BE2C (cell line): ENCODE data around the gene TCERG1L.

ENCODE experiments used
- DNase-seq: peaks from one replicate; pipeline ENCODE4 v3.0.0-alpha.2; 2020
- H3K27me3 ChIP-seq: fragments of 250-450 bp; sonication (Bioruptor Pico); 2 replicates; pipeline ENCODE4 v1.5.1; 2020; ENCODE audit warnings: mild to moderate bottlenecking
- H3K36me3 ChIP-seq: fragments of 250-450 bp; sonication (Bioruptor Pico); 2 replicates; pipeline ENCODE4 v1.5.1; 2020; ENCODE audit warnings: mild to moderate bottlenecking
- H3K4me1 ChIP-seq: fragments of 250-450 bp; sonication (Bioruptor Pico); 2 replicates; pipeline ENCODE4 v1.5.1; 2020
- H3K4me3 ChIP-seq: 2 replicates; pipeline ENCODE4 v1.5.1; 2011; ENCODE audit warnings: low read depth, low read length
- H3K9me3 ChIP-seq: fragments of 250-450 bp; sonication (Bioruptor Pico); 2 replicates; pipeline ENCODE4 v1.5.1; 2020
- TF ChIP-seq, protein P1 (sequence below): IDR thresholded peaks from 2 replicates; pipeline ENCODE4 v1.5.1; 2012; ENCODE audit warnings: mild to moderate bottlenecking, low read depth, low read length

TCERG1L gene

DNA sequence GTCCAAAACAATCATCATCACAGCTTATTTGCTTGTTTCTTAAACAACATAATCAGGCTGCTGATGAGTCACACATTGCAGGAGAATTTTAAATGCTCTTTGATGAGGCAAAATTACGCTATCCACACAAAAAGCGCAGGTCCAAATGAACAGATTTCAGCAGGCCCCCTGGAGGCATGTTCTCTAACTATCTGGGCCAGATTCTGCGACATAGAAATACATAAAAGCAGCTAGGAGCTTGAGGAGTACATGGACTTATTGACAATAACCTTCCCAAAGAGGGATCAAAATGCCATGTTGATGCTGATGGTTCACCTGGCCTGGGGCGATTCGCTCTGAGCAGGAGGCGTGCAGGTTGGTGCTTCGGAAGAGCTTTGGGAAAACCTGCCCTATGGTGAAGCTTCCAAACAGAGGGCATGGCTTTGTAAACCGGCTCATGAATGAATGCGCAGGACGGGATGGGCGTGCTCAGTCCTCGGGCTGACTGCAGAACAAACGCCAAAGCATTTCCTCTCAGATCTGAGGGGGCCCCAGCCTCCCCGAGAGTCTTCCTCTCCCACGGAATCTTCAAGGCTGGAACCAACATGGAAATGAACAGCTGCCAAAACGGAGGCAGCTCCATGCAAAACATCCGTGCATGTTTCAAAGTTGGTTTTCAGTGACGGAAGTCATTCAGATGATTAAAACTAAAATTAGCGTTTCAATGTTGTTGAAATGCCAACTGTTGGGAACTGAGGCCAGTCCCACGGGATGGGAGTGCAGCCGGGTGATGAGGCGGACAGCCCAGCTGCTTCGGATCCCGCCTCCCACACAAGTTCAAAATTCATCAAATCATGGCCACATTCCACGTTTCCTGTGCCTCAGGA is 179.6 kb downstream of the TCERG1L start:
- Histone ChIP-seq H3K9me3 (no peaks in the 10 kb centered on the region), H3K4me1 (no peaks in the 10 kb centered on the region), H3K36me3 (no peaks in the 10 kb centered on the region), H3K4me3 (no peak overlapping the region), H3K27me3 (no peaks in the 10 kb centered on the region)
- DNase-seq = no peak
- TF ChIP-seq, protein P1, sequence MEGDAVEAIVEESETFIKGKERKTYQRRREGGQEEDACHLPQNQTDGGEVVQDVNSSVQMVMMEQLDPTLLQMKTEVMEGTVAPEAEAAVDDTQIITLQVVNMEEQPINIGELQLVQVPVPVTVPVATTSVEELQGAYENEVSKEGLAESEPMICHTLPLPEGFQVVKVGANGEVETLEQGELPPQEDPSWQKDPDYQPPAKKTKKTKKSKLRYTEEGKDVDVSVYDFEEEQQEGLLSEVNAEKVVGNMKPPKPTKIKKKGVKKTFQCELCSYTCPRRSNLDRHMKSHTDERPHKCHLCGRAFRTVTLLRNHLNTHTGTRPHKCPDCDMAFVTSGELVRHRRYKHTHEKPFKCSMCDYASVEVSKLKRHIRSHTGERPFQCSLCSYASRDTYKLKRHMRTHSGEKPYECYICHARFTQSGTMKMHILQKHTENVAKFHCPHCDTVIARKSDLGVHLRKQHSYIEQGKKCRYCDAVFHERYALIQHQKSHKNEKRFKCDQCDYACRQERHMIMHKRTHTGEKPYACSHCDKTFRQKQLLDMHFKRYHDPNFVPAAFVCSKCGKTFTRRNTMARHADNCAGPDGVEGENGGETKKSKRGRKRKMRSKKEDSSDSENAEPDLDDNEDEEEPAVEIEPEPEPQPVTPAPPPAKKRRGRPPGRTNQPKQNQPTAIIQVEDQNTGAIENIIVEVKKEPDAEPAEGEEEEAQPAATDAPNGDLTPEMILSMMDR = no peak

DNA sequence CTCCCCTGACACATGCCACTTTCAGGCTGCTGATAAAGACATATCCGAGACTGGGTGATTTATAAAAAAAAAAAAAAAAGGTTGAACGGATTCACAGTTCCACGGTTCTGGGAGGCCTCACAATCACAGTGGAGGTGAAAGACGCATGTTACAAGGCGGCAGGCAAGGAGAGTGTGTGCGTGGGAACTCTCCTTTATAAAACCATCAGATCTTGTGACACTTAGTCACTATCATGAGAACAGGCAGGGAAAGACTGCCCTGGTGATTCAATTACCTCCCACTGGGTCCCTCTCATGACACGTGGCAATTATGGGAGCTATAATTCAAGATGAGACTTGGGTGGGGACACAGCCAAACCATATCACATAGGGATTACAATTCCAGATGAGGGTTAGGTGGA is 181.5 kb downstream of the TCERG1L start:
- Histone ChIP-seq H3K9me3 (no peaks in the 10 kb centered on the region), H3K27me3 (no peaks in the 10 kb centered on the region), H3K4me3 (no peak overlapping the region), H3K4me1 (no peaks in the 10 kb centered on the region), H3K36me3 (no peaks in the 10 kb centered on the region)
- DNase-seq = no peak
- TF ChIP-seq, protein P1 = no peak

DNA sequence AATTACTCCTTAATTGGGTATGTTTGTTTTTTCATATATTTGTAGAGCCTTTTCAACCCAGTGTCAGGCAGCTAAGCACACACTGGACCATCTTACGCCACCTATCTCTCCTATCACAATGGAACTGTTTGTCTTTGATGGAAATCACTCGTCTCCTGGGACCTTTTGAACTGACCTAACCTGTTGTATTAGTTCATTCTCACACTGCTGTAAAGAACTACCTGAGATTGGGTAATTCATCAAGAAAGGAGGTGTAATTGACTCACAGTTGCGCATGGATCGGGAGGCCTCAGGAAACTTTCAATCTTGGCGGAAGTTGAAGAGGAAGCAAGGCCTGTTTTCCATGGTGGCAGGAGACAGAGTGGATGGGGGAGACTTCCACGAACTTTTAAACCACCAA is 182.0 kb downstream of the TCERG1L start:
- H3K27me3 ChIP-seq = no peaks in the 10 kb centered on the region
- TF ChIP-seq, protein P1 = no peak
- no peaks in the 10 kb centered on the region for H3K9me3 ChIP-seq
- H3K4me3 ChIP-seq = no peak overlapping the region
- no peaks in the 10 kb centered on the region for H3K36me3 ChIP-seq
- DNase-seq = no peak
- H3K4me1 ChIP-seq = no peaks in the 10 kb centered on the region

DNA sequence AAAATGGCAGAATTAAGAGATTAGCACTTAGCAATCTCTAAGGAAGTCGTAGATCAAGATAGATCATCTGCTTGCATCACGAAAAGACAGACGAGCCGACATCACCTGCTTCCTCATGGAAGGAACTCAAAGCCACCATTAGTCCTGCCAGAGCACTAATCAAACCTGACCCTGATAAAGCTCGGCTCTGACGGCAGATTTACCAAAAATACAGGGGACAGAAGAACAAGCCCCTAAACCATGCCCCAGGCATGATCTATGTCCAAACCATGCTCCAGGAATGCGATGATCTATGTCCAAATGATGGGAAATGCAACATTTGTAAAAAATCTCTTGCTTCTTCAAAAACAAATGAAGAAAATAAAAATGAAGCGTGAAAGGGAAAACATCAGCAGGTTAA is 182.8 kb downstream of the TCERG1L start:
- Histone ChIP-seq H3K27me3 (no peaks in the 10 kb centered on the region), H3K36me3 (no peaks in the 10 kb centered on the region), H3K9me3 (no peaks in the 10 kb centered on the region), H3K4me3 (no peak overlapping the region), H3K4me1 (no peaks in the 10 kb centered on the region)
- no peak for DNase-seq
- TF ChIP-seq, protein P1 = no peak

DNA sequence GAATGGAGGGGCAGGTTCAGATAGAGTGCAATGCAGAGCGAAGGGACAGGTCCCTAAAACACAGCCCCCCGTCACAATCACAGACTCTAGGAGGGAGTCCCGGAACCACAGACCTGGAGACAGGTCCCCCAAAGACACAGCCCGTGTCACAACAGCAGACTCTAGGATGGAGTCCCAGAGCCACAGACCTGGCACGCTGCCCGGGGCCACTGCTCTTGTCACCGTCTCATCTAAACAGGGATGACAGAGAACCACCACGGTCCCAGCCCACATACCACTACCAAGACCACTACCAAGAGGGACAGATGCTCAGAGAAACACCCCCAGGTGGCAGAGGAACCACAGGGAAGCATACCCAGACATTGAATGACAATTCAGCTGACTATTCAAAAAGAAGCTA is 183.9 kb downstream of the TCERG1L start:
- Histone ChIP-seq H3K36me3 (no peaks in the 10 kb centered on the region), H3K4me1 (no peaks in the 10 kb centered on the region), H3K27me3 (no peaks in the 10 kb centered on the region), H3K4me3 (no peak overlapping the region), H3K9me3 (no peaks in the 10 kb centered on the region)
- TF ChIP-seq, protein P1 = no peak
- no peak for DNase-seq

DNA sequence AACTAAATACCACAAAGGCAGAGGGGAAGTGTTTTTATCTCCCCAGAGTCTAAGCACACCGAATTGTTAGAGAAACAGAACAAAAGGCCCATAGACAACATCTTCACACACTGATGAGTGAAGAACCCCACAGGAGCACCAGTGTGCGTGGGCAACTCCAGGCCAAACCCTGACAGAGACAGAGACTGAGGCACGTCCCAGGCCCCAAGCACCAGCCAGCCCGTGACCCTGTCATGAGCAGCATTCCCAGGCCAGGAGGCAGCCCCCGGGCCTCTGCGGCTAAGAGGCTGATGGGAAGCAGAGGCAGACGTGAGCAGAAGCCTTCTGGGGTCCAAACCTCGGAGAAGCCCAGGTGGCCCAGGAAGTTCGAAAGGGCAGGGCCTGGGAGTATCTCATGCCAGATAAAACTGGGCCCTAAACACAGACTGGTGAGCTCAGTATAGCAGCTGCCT is 184.4 kb downstream of the TCERG1L start:
- TF ChIP-seq, protein P1 = no peak
- Histone ChIP-seq H3K4me3 (no peak overlapping the region), H3K27me3 (no peaks in the 10 kb centered on the region), H3K9me3 (no peaks in the 10 kb centered on the region), H3K4me1 (no peaks in the 10 kb centered on the region), H3K36me3 (no peaks in the 10 kb centered on the region)
- no peak for DNase-seq
